GM21423 (cell line): ENCODE measurements around the gene MEGF10.
"Not testable (repeated sequence)": the region's sequence is repeated elsewhere in the genome, so short reads cannot be mapped to it uniquely, and the experiment has no call there.

Experiments used
- ATAC-seq: cut with Tn5 transposase; IDR thresholded peaks from one replicate; pipeline ENCODE4 v1.9.1; 2021; ENCODE audit warnings: mild to moderate bottlenecking, moderate library complexity; ENCODE audit not compliant: unreplicated experiment

Gene MEGF10

GRCh38 chr5:127297348-127298035 is 6.9 kb downstream of the MEGF10 start:
- no peak for ATAC-seq

- no peak for ATAC-seq
These were observed 7.4 kb downstream of the MEGF10 start for GRCh38 chr5:127298036-127298429.

GRCh38 chr5:127298656-127299055 is 8.1 kb downstream of the MEGF10 start:
- no peak for ATAC-seq

GRCh38 chr5:127299678-127300077 is 9.1 kb downstream of the MEGF10 start:
- ATAC-seq = no peak

- ATAC-seq = no peak
These were observed 11.9 kb downstream of the MEGF10 start for GRCh38 chr5:127302509-127302908.

GRCh38 chr5:127303404-127303803 is 12.8 kb downstream of the MEGF10 start:
- ATAC-seq = no peak

GRCh38 chr5:127305493-127305892 is 14.9 kb downstream of the MEGF10 start:
- no peak for ATAC-seq

GRCh38 chr5:127306036-127306435 is 15.4 kb downstream of the MEGF10 start:
- no peak for ATAC-seq

- ATAC-seq = no peak
These were observed 16.1 kb downstream of the MEGF10 start for GRCh38 chr5:127306647-127307046.

- no peak for ATAC-seq
These were observed 17.3 kb downstream of the MEGF10 start for GRCh38 chr5:127307868-127308267.

- not testable (repeated sequence) for ATAC-seq
These were observed 17.7 kb downstream of the MEGF10 start for GRCh38 chr5:127308325-127308724.

- ATAC-seq = no peak
These were observed 18.3 kb downstream of the MEGF10 start for GRCh38 chr5:127308945-127309344.

- no peak for ATAC-seq
These were observed 20.8 kb downstream of the MEGF10 start for GRCh38 chr5:127311349-127311748.

- no peak for ATAC-seq
These were observed 21.4 kb downstream of the MEGF10 start for GRCh38 chr5:127311781-127312525.

- ATAC-seq = no peak
These were observed 22.8 kb downstream of the MEGF10 start for GRCh38 chr5:127313379-127313778.

GRCh38 chr5:127313847-127314473 is 23.4 kb downstream of the MEGF10 start:
- ATAC-seq = peak; percentile 99

- ATAC-seq = no peak
These were observed 25.4 kb downstream of the MEGF10 start for GRCh38 chr5:127316011-127316410.

GRCh38 chr5:127317385-127317784 is 26.8 kb downstream of the MEGF10 start:
- not testable (repeated sequence) for ATAC-seq

- peak; percentile 98 for ATAC-seq
These were observed 29.7 kb downstream of the MEGF10 start for GRCh38 chr5:127320032-127320965.

GRCh38 chr5:127321465-127321864 is 30.9 kb downstream of the MEGF10 start:
- ATAC-seq = no peak

- ATAC-seq = no peak
These were observed 31.8 kb downstream of the MEGF10 start for GRCh38 chr5:127322403-127322802.
